ENCODE results near the gene OR52M1.

DNA sequence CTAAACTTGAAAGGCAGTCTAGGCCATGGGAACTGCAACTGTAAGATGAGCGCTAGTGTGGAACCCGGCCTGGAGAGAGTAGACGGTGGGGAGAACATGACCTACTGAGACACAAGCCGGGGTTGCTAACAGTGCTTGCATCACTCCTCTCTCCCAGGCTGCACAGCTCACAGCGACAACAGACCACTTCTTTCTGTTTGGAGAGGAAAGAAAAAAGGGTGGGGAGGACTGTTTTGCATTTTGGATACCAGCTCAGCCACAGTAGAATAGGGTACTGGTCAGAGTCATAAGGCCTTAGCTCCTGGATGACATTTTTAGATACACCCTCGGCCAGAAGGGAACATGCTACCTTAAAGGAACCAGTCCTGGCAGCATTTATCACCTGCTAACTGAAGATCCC, 22.2 kb upstream of the OR52M1 start:
- TF ChIP-seq, protein P1, sequence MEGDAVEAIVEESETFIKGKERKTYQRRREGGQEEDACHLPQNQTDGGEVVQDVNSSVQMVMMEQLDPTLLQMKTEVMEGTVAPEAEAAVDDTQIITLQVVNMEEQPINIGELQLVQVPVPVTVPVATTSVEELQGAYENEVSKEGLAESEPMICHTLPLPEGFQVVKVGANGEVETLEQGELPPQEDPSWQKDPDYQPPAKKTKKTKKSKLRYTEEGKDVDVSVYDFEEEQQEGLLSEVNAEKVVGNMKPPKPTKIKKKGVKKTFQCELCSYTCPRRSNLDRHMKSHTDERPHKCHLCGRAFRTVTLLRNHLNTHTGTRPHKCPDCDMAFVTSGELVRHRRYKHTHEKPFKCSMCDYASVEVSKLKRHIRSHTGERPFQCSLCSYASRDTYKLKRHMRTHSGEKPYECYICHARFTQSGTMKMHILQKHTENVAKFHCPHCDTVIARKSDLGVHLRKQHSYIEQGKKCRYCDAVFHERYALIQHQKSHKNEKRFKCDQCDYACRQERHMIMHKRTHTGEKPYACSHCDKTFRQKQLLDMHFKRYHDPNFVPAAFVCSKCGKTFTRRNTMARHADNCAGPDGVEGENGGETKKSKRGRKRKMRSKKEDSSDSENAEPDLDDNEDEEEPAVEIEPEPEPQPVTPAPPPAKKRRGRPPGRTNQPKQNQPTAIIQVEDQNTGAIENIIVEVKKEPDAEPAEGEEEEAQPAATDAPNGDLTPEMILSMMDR (IDR thresholded peaks at IDR 0.05) = no peak
- TF ChIP-seq EP300 (IDR thresholded peaks at IDR 0.05) = no peak
